Measurements from ENCODE around the gene R3HDM1.

DNA sequence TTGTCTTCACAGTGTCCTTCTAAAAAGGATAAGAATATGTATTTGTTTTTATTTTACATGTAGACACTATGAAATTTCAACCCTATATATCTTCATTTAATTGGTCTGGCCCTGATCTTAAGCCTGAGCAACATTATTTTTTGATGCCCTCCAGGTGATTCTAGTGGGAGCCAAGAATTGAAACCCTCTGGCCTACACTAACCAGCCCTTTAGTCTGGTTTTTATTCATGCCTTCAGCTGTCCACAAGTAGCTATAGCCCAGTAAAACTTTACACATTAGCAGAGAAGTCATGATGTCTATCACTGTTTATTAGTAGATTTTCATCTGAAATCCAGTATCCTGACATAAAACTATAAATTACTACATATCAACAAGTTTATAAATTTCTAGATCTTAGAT lies 157.7 kb downstream of the R3HDM1 start:
- TF ChIP-seq, protein P1, sequence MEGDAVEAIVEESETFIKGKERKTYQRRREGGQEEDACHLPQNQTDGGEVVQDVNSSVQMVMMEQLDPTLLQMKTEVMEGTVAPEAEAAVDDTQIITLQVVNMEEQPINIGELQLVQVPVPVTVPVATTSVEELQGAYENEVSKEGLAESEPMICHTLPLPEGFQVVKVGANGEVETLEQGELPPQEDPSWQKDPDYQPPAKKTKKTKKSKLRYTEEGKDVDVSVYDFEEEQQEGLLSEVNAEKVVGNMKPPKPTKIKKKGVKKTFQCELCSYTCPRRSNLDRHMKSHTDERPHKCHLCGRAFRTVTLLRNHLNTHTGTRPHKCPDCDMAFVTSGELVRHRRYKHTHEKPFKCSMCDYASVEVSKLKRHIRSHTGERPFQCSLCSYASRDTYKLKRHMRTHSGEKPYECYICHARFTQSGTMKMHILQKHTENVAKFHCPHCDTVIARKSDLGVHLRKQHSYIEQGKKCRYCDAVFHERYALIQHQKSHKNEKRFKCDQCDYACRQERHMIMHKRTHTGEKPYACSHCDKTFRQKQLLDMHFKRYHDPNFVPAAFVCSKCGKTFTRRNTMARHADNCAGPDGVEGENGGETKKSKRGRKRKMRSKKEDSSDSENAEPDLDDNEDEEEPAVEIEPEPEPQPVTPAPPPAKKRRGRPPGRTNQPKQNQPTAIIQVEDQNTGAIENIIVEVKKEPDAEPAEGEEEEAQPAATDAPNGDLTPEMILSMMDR (IDR thresholded peaks at IDR 0.05): no peak
- no peak for TF ChIP-seq POLR2A (IDR thresholded peaks at IDR 0.05)

All from body of pancreas (tissue), 4 donors.